ENCODE data around the gene DPM1.

The DPM1 gene

DNA sequence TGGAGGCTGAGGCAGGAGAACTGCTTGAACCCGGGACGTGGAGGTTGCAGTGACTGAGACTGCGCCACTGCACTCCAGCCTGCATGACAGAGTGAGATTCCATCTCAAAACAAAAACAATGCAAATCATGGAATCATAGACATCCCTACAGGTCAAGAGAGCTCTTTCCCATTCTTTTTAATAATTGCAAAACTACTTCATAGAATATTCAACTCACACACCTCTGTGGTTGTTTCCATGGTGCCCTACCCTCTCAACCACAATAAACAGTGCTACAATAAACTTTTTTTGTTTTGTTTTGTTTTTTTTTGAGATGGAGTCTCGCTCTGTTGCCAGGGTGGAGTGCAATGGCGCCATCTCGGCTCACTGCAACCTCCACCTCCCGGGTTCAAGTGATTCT is 15.3 kb downstream of the DPM1 start:
- Histone ChIP-seq H3K4me3 (ENCODE audit: low read length) (no peak overlapping the region), H3K79me2 (ENCODE audit: control insufficient read depth, low read length) (no peaks in the 10 kb centered on the region; the same call in 1 of the 2 replicates), H3K4me2 (ENCODE audit: low read length) (no peak overlapping the region), H3K9me2 (replicated peaks; ENCODE audit: control insufficient read depth, low read length) (no peaks in the 10 kb centered on the region), H4K20me1 (ENCODE audit: control insufficient read depth, insufficient read depth, low read depth, low read length) (no peaks in the 10 kb centered on the region), H3K9me3 (ENCODE audit: control insufficient read depth, insufficient read depth, low read length) (no peaks in the 10 kb centered on the region), H3K27me3 (ENCODE audit: control insufficient read depth, low read length) (no peaks in the 10 kb centered on the region), H3K4me1 (ENCODE audit: control insufficient read depth, low read length) (no peaks in the 10 kb centered on the region), H3K36me3 (ENCODE audit: control insufficient read depth, low read length) (peaks cover 76% of the 10 kb centered on the region), H3K27ac (ENCODE audit: low read depth, low read length) (no peak overlapping the region), H3F3A (ENCODE audit: control insufficient read depth, insufficient read depth) (peaks cover 3% of the 10 kb centered on the region; the same call in 1 of the 2 replicates)
- TF ChIP-seq, protein P1, sequence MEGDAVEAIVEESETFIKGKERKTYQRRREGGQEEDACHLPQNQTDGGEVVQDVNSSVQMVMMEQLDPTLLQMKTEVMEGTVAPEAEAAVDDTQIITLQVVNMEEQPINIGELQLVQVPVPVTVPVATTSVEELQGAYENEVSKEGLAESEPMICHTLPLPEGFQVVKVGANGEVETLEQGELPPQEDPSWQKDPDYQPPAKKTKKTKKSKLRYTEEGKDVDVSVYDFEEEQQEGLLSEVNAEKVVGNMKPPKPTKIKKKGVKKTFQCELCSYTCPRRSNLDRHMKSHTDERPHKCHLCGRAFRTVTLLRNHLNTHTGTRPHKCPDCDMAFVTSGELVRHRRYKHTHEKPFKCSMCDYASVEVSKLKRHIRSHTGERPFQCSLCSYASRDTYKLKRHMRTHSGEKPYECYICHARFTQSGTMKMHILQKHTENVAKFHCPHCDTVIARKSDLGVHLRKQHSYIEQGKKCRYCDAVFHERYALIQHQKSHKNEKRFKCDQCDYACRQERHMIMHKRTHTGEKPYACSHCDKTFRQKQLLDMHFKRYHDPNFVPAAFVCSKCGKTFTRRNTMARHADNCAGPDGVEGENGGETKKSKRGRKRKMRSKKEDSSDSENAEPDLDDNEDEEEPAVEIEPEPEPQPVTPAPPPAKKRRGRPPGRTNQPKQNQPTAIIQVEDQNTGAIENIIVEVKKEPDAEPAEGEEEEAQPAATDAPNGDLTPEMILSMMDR (IDR thresholded peaks at IDR 0.05; ENCODE audit: low read depth, low read length, poor library complexity, severe bottlenecking) = no peak
- TF ChIP-seq EZH2phosphoT487 (IDR thresholded peaks at IDR 0.05; ENCODE audit: borderline replicate concordance, low read length) = no peak

DNA sequence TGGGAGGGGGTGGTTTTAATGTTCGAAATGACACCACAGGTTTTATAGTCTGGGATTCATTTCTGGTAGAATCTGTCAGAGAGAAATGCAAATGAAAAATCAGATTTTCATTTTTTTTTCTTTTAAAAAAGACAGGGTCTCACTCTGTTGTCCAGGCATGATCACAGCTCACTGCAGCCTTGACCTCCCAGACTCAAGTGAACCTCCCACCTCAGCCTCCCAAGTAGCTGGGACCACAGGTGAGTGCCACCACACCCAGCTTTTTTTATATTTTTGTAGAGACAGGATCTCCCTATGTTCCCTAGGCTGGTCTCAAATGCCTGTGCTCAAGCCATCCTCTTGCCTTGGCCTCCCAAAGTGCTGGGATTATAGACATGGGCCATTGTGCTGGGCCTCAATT is 24.7 kb downstream of the DPM1 start:
- Histone ChIP-seq H3K9me3 (ENCODE audit: control insufficient read depth, insufficient read depth, low read length) (no peaks in the 10 kb centered on the region), H3K4me3 (ENCODE audit: low read length) (no peak overlapping the region), H3K4me1 (ENCODE audit: control insufficient read depth, low read length) (peaks cover 21% of the 10 kb centered on the region), H3K9me2 (replicated peaks; ENCODE audit: control insufficient read depth, low read length) (no peaks in the 10 kb centered on the region), H3F3A (ENCODE audit: control insufficient read depth, insufficient read depth) (peaks cover 35% of the 10 kb centered on the region), H3K27ac (ENCODE audit: low read depth, low read length) (no peak overlapping the region), H3K4me2 (ENCODE audit: low read length) (no peak overlapping the region), H4K20me1 (ENCODE audit: control insufficient read depth, insufficient read depth, low read depth, low read length) (peaks cover 6% of the 10 kb centered on the region), H3K27me3 (ENCODE audit: control insufficient read depth, low read length) (no peaks in the 10 kb centered on the region), H3K36me3 (ENCODE audit: control insufficient read depth, low read length) (peaks cover 72% of the 10 kb centered on the region), H3K79me2 (ENCODE audit: control insufficient read depth, low read length) (peaks cover 27% of the 10 kb centered on the region)
- no peak for TF ChIP-seq EZH2phosphoT487 (IDR thresholded peaks at IDR 0.05; ENCODE audit: borderline replicate concordance, low read length)
- TF ChIP-seq, protein P1 (IDR thresholded peaks at IDR 0.05; ENCODE audit: low read depth, low read length, poor library complexity, severe bottlenecking) = no peak

DNA sequence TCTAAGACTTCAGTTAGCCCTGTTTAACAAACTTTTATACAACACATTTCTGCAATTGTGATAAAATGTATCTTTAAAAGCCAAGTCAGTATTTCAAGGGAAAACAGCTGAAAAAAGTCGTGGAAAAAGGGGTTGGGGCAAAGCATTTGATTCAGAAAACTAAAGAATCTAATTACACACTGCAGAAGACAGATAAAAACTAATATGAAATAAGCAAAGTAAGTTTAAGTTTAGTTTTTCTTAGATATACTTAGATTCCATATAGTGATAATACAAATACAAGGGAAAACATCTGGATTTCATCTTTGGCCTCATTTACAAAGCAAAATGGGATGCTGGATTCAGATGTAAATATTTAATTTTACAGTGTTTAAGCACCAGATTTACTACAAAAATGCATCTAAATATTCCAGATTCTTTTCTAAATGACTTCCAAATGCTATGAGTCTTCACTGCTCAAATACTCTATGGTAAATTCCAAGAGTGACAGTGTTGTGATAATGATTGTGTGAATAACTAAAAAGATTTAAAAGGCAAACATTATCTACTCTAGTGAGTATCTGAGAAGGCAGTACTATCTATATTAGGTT is 25.5 kb downstream of the DPM1 start:
- Histone ChIP-seq H3K79me2 (ENCODE audit: control insufficient read depth, low read length) (peaks cover 35% of the 10 kb centered on the region), H3K4me1 (ENCODE audit: control insufficient read depth, low read length) (peaks cover 29% of the 10 kb centered on the region), H3F3A (ENCODE audit: control insufficient read depth, insufficient read depth) (peaks cover 37% of the 10 kb centered on the region), H3K36me3 (ENCODE audit: control insufficient read depth, low read length) (peaks cover 78% of the 10 kb centered on the region), H3K27me3 (ENCODE audit: control insufficient read depth, low read length) (no peaks in the 10 kb centered on the region), H3K4me3 (ENCODE audit: low read length) (no peak overlapping the region), H3K9me2 (replicated peaks; ENCODE audit: control insufficient read depth, low read length) (no peaks in the 10 kb centered on the region), H4K20me1 (ENCODE audit: control insufficient read depth, insufficient read depth, low read depth, low read length) (peaks cover 14% of the 10 kb centered on the region), H3K4me2 (ENCODE audit: low read length) (peak overlapping the region; percentile 60; the same call in 1 of the 2 replicates), H3K27ac (ENCODE audit: low read depth, low read length) (no peak overlapping the region), H3K9me3 (ENCODE audit: control insufficient read depth, insufficient read depth, low read length) (no peaks in the 10 kb centered on the region)
- TF ChIP-seq, protein P1 (IDR thresholded peaks at IDR 0.05; ENCODE audit: low read depth, low read length, poor library complexity, severe bottlenecking) = no peak
- TF ChIP-seq EZH2phosphoT487 (IDR thresholded peaks at IDR 0.05; ENCODE audit: borderline replicate concordance, low read length) = no peak
